A549 treated with CpdA at 1 μM for 4 hours (cell line): Measurements from ENCODE around the gene NOB1. TPM values are rescaled to one million over a fixed set of nuclear protein-coding genes. Genes with fewer than 3 reads are reported as not detected.

Source experiments
- total RNA-seq: library from RNA; stranded (reverse); fragments of 200-300 nt; extraction: Qiagen RNA extraction; gene quantifications from 5 replicates; pipeline ENCODE4 v1.2.3, GENCODE V29; 2022; ENCODE audit warnings: low read depth

Gene NOB1
- total RNA-seq, result 117 to 127 TPM (median 120 TPM) in 5 replicates

GRCh38 chr16:69754469-69755310 is at the start of gene NOB1:
Gene NOB1 (minus strand): TSS chr16:69754926. CDS start chr16:69754910, 16 bp downstream.

GRCh38 chr16:69761983-69762813 is 7.5 kb upstream of the NOB1 start, which contains the start of gene WWP2:
Gene WWP2 (plus strand): TSS chr16:69762332. CDS start chr16:69787011, 24,679 bp downstream.

GRCh38 chr16:69726313-69727060 is 28.2 kb downstream of the NOB1 start, which contains the start of gene NQO1:
Gene NQO1 (minus strand): TSS chr16:69726560. CDS start chr16:69726439, 121 bp downstream.

Other genes with a start within 250 kb of the NOB1 start
- 5.1 to 8.5 TPM (median 7.8 TPM) in 5 replicates for gene NFAT5, start 189.0 kb downstream of the NOB1 start, total RNA-seq
- gene NQO1, start 28.4 kb downstream of the NOB1 start, total RNA-seq, result 2,543 to 2,775 TPM (median 2,639 TPM) in 5 replicates
- gene WWP2, start 7.4 kb upstream of the NOB1 start, total RNA-seq, result 21.3 to 23.9 TPM (median 22.1 TPM) in 5 replicates
- 0.08 TPM in 2 of 5 replicates, not detected in the others for gene CLEC18A, start 196.4 kb upstream of the NOB1 start, total RNA-seq